Fibroblast of lung (primary cell): Measurements from ENCODE around the gene RGS1.
A peak's percentile ranks its signal among the peaks of the same experiment; 100 is the strongest.

Source experiments
- CTCF ChIP-seq, 2 donors: IDR thresholded peaks in 1 of 2; conservative IDR thresholded peaks in 1 of 2; 1 replicate in 1 of 2; 2 replicates in 1 of 2; pipeline ENCODE4 v1.5.1; 2011 to 2012; ENCODE audit warnings: low read length in 2 of 2, control low read depth in 1 of 2, inconsistent platforms in 1 of 2, low read depth in 1 of 2, mild to moderate bottlenecking in 1 of 2
- EZH2 ChIP-seq: IDR thresholded peaks from 2 replicates; pipeline ENCODE4 v1.5.1; 2012; ENCODE audit warnings: low read length, control low read depth, mild to moderate bottlenecking; ENCODE audit errors: missing control alignments

GRCh38 chr1:192545896-192546521 is 29.6 kb upstream of the RGS1 start:
- TF ChIP-seq CTCF (conservative IDR thresholded peaks at IDR 0.05 in 1 of 2, IDR thresholded peaks at IDR 0.05 in 1 of 2; ENCODE audit: low read depth in 1 of 2, low read length in 2 of 2) (peak in 1 of 2 donors; percentile 29), EZH2 (no peak)
